Putamen (tissue), 1 donor: ENCODE data around the gene CEP250.

Source experiments
- DNase-seq: peaks from one replicate; pipeline ENCODE4 v3.0.0-alpha.2; 2016; ENCODE audit warnings: low spot score

CEP250 gene

DNA sequence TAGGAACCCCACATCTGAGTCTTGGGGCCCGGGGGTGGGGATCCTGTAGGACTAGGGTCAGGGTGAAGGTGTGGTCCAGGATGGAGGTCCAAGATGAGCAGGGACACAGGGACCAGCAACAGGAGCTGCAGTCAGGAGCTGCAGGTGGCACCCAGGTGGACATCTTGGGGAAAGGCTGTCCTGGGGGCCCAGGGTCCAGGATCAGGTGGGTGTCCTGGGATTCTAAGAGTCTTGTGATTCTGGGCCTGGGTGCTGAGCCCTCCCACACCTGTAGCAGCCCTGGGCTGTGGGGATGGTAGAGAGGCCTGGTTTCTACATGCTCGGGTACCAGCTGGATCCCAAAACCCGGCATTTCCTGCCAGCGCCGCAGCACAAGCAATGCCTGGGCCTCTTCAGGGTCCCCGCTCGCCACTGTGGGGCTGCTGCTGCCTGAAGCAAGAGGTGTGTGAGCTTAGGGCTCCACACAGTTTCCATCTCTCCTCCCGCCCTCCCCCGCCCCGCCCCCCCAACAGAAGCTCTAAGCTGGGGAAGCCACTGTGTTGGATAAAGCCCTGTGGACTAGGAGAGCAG is 107.2 kb downstream of the CEP250 start:
- DNase-seq: no peak

- DNase-seq: no peak
These were observed 108.4 kb downstream of the CEP250 start for GRCh38 chr20:35563834-35564233.

DNA sequence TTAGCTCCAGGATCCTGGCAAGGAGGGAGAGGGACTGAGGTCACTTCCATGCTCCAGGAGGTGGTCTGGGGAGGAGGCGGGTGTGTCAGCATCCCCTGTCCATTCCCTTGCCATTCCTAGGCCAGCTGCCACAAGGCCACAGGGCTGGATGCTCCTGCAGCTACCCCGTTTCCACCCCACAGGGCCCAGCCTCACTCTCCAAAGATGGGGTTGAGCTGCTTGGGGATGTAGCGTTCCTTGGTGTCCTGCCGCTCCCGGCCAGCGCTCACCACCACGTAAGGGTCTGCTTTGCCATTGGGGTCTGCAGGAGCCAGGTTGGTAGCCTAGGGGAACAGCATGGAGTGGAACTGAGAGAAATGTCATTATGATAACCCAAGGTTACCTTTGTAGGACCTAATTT is 109.5 kb downstream of the CEP250 start:
- no peak for DNase-seq

GRCh38 chr20:35568645-35569044 is 113.2 kb downstream of the CEP250 start:
- no peak for DNase-seq
